HG03521 (cell line): ENCODE results near the gene EBPL.

ENCODE experiments used
- ATAC-seq: cut with Tn5 transposase; IDR thresholded peaks from one replicate; pipeline ENCODE4 v1.9.1; 2021; ENCODE audit warnings: mild to moderate bottlenecking, moderate library complexity; ENCODE audit not compliant: unreplicated experiment

EBPL gene

DNA sequence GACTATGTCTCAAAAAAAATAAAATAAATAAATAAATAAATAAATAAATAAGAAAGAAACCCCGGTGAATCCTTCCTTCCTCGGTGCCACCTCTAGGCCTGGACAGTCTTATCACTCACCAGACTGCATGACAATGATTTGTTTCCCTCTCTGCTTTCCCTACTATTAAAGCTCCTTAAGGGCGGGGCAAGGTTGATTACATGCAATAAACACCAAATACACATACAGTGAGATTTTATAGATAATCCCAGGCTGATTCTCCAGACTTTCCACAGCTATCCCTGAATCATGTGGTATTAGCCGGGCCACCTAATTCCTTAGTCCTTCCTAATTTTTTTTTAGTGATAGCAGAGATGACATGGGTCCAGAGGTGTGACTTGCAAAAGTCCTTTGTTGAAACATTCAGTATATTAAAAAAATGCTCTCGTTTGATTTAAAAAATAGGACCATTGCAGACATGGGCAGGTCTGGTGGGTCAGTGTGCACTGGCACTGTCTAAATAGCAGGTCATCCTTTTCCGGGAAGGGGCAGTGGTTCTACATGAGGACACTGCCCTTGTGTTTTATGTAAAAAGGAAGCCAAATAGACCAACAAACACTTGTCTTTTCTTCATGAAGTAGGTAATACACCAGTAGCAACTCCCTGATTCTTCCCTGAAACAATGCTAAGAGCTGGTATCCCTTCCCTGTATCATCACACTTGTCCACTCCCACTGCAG lies 14.5 kb downstream of the EBPL start:
- ATAC-seq: no peak

- ATAC-seq: no peak
Observed at GRCh38 chr13:49670828-49671227, 20.5 kb downstream of the EBPL start.

- ATAC-seq: peak; percentile 48
Observed at GRCh38 chr13:49669735-49670309, 21.5 kb downstream of the EBPL start.

- ATAC-seq: no peak
Observed at GRCh38 chr13:49667773-49668172, 23.5 kb downstream of the EBPL start.

GRCh38 chr13:49664606-49665005 lies 26.7 kb downstream of the EBPL start:
- no peak for ATAC-seq

DNA sequence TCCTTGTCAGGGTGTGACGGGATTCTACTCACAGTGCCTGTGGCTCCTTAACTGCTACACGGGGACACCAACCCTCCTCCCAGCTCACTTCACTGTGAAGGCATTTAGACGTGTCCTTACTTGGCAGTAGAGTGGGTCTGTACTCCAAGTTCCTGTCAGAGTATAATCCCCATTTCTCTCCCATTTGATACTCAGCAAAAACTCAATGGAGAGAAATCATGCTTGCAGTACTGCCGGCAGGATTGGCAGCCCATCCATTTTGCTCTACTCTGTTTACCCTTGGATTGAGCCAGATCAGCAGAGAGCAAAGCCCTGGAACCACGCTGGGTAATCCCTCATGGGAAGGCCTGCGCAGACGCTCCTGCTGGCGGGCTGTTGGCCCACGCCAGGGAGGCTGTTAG lies 34.0 kb downstream of the EBPL start:
- ATAC-seq: no peak

GRCh38 chr13:49655906-49656305 lies 35.4 kb downstream of the EBPL start:
- ATAC-seq: no peak

- no peak for ATAC-seq
Observed at GRCh38 chr13:49654011-49654410, 37.3 kb downstream of the EBPL start.

GRCh38 chr13:49653478-49653877 lies 37.8 kb downstream of the EBPL start:
- no peak for ATAC-seq

DNA sequence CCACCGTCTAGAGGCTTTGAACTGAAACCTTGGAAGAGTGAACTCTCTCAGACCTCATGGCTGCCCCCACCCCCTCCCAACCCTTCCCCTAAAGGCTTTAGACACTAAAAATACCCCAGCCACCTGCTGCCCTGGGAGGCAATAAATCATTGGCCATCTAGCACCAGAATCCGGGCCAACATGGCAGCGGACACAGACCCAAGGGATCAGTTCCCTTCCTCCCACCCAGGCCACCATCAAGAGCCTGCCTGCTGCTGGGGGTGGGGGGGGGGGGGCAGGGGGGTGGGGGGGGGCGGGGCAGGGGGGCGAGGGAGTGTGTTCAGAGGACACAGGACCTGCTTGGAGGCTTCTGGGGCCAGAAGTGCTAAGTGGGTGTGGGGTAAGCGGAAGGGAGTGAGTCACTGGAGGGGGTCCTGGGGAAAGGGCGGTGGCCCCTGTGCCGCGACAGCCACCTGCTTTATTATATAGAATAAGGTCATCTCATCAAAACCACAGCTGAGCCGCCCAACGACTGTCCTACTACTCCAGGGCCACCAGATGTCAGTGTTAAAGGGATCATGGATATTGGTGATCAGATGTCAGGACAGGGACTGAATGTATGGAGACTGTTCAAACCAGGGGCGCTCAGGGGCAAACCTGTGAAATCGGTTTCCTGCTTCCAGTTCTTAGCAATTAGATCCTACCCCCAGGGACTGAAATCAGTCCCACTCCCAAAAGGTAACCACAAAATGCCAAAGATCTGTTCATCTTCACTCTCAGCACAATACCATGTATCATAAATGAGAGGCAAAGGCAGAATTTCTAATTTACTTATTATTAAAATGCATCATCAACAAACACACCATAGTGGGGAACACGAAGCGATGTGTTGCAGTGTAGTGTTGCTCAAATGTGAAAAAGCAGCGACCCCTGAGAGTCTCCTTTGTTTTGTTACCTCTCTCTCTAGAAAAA lies 38.7 kb downstream of the EBPL start:
- no peak for ATAC-seq

GRCh38 chr13:49651570-49652354 lies 39.5 kb downstream of the EBPL start:
- no peak for ATAC-seq

GRCh38 chr13:49649963-49650312 lies 41.3 kb downstream of the EBPL start:
- ATAC-seq: no peak

GRCh38 chr13:49649244-49649962 lies 41.9 kb downstream of the EBPL start:
- no peak for ATAC-seq

DNA sequence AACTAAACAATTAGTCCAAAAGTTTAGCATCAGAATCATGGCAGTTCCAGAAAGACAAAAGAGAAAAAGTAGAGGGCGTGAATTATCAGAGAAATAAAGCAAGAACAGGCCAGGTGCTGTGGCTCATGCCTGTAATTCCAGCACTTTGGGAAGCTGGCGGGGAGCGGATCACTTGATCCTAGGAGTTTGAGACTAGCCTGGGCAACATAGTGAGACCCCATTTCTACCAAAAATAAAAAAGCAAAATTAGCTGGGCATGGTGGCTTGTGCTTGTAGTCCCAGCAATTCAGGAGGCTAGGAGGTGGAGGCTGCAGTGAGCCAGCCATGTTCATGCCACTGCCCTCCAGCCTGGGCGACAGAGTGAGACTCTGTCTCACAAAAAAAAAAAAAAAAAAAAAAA lies 44.6 kb downstream of the EBPL start:
- ATAC-seq: no peak

DNA sequence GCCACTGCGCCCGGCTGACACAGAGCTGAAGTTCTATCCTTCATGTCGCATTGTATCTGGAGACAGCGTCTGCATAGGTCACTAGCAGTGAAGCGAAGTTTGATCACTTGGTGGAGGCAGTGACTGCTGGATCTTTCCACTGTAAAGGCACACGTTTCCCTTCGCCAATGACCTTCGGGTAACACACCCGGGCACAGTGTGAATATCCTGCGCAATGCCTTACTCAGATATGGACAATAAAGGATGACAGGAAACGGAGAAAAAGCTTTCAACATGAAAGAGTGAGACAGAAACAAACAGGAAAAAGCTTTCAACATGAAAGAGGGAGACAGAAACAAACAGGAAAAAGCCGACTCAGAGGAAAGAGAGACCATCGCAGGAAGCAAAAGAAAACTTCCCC lies 45.8 kb downstream of the EBPL start:
- no peak for ATAC-seq

- ATAC-seq: no peak
Observed at GRCh38 chr13:49643035-49643646, 48.1 kb downstream of the EBPL start.

DNA sequence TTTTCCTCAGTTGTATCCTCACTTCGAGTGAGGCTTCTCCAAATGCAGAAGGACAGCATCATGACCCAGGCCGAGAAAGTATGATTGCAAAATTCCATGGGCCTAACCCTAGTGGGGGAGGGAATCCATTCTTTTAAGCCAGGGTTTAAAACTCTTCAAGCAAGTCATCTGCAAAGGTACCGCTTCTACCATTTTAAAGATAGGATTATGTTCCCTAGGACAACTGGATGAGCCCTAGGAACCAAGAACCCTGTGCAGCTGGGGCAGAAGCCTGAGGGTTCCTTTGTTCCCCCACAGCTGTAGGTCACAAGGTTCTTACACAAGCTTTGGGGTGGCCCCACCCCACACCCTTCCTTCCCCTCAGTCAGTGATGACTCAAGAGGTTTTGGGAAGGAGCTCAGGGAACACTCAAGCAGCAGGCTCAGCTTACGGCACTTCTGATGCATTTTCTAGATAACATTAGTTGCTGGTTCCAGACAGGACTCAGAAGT lies 49.4 kb downstream of the EBPL start:
- ATAC-seq: no peak

GRCh38 chr13:49638744-49639072 lies 52.6 kb downstream of the EBPL start:
- ATAC-seq: no peak

DNA sequence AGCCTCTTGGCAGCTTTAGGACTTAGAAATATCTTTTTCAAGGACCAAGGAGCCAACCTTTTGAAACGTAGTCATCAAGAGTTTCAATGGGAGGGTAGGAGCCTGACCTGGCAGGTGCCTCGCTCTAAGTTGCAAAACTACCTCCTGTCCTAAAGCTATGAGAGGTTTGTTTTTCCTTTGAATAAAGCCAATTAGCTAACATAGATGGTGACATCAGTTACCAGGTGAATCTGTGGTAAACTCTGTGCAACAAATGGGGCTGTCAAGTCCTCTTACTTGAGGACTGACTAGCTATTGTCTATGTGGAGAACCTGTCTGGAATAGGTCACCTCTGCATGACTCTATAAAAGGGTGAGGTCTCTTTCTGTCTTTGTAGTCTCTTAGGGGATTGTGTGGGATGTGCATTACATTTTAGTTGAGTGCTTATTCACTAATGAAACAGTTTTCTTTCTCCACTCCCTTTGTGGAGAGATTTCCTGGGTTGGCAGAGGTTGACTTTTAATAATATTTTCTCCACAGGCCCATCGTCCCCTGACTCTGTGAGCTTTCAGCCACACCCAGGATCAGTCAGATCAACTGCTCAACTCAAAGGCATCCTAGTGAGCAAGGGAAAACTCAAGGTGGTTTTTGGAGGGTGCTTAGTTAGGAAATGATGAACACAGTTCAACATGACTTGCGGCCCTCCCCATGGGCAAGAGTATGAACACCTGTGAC lies 53.1 kb downstream of the EBPL start:
- ATAC-seq: no peak
